Sigmoid colon (tissue), 7 donors: Measurements from ENCODE around the gene UGT1A5. TPM values are rescaled to one million over a fixed set of nuclear protein-coding genes. Genes with fewer than 3 reads are reported as not detected.

Experiments
- DNase-seq: peaks from one replicate; pipeline ENCODE4 v3.0.0-alpha.2; 2019
- H3K27ac ChIP-seq, 4 donors: fragments of 200-600 bp; sonication (generic); one replicate each; pipeline ENCODE4 v1.5.1; 2016 to 2019; ENCODE audit warnings: mild to moderate bottlenecking in 1 of 4
- H3K27me3 ChIP-seq, 3 donors: fragments of 200-600 bp; sonication (generic); one replicate each; pipeline ENCODE4 v1.5.1; 2019; ENCODE audit warnings: mild to moderate bottlenecking in 1 of 3
- H3K36me3 ChIP-seq, 4 donors: fragments of 200-600 bp; sonication (generic); one replicate each; pipeline ENCODE4 v1.5.1; 2016 to 2019
- H3K4me1 ChIP-seq, 4 donors: fragments of 200-600 bp; sonication (generic); one replicate each; pipeline ENCODE4 v1.5.1; 2017 to 2019
- H3K4me3 ChIP-seq, 4 donors: fragments of 200-600 bp; sonication (generic); one replicate each; pipeline ENCODE4 v1.5.1; 2017 to 2019; ENCODE audit warnings: mild to moderate bottlenecking in 2 of 4, moderate library complexity in 1 of 4
- H3K9me3 ChIP-seq, 4 donors: fragments of 200-600 bp in 3 of 4; sonication (generic) in 3 of 4; one replicate each; pipeline versions ENCODE4 v1.5.1 to v1.6.1; 2013 to 2019
- EP300 ChIP-seq, 4 donors: sonication (generic); formaldehyde crosslinking; IDR thresholded peaks; one replicate each; pipeline ENCODE4 v1.6.1; 2017; ENCODE audit warnings: antibody characterized with exemption in 4 of 4
- POLR2A ChIP-seq, 2 donors: fragments of 450-650 bp; IDR thresholded peaks; one replicate each; pipeline ENCODE4 v1.6.1; 2016; ENCODE audit warnings: antibody characterized with exemption in 2 of 2, mild to moderate bottlenecking in 2 of 2, moderate library complexity in 2 of 2
- POLR2AphosphoS5 ChIP-seq, 4 donors: sonication (generic); formaldehyde crosslinking; IDR thresholded peaks; one replicate each; pipeline ENCODE4 v1.6.1; 2017; ENCODE audit warnings: antibody characterized with exemption in 4 of 4
- WGBS, 2 donors: extraction: QIAGEN DNeasy Blood & Tissue Kit; methylation state at CpG; one replicate each; pipeline ENCODE4 v1.1.7; 2013; 5-methylcytosine and 5-hydroxymethylcytosine counted together
- intact Hi-C: fragments of 100-400 bp; cut with DNase I; formaldehyde crosslinking; loops from one replicate; pipeline ENCODE4 v1.15.1; 2023
- polyA plus RNA-seq, 3 donors: library from polyadenylated mRNA; stranded (reverse); fragments of 200-250 nt; gene quantifications; one replicate each; pipeline ENCODE4 v1.2.3, GENCODE V29; 2013
- total RNA-seq, 4 donors: library from RNA; depleted of rRNA; stranded (reverse); fragments of >200 nt; gene quantifications; one replicate each; pipeline ENCODE4 v1.1.0, GENCODE V29; 2016
- TF ChIP-seq, protein P1 (sequence below), 4 experiments: fragments of 450-650 bp in 3 of 4; fragments of 200-600 bp in 1 of 4; IDR thresholded peaks; one replicate each; pipeline ENCODE4 v1.5.1; 2016 to 2019; ENCODE audit warnings: antibody characterized with exemption in 4 of 4, mild to moderate bottlenecking in 3 of 4, moderate library complexity in 2 of 4
- donor health status: healthy with polysubstance abuse.
- donor health status: Bipolar disorder and iron deficiency.
- donor health status: healthy.

Gene UGT1A5
- total and polyA plus RNA-seq, 7 donors = 0.22 TPM; not detected in 6

DNA sequence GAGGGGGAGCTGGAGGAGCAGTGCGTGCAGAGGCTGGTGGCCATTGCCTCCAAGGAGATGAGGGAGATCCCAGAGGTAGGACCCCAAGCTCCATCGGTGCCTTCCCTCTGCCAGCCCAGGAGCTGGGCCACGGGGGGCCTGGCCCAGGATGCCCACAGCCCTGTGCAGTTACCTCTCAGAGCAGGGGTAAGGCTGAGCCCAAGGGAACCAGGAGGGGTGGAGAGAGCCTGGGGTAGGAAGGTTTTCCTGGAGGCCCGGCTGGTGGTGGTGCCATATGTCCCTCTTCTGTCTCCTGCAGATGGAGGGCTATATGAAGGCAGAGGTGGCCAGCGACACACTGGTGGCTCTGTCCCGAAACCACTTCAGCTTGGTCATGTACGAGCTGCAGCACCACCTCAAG is 76.8 kb downstream of the UGT1A5 start:
- no peak for DNase-seq
- no peaks in the 10 kb centered on the region for H3K27me3 ChIP-seq
- H3K27ac ChIP-seq = no peak overlapping the region
- no peaks in the 10 kb centered on the region for H3K4me1 ChIP-seq
- H3K9me3 ChIP-seq = no peaks in the 10 kb centered on the region
- H3K4me3 ChIP-seq = no peak overlapping the region
- 94 to 96% methylated on average over 7 of the region's 7 CpGs for WGBS, 2 donors
- intact Hi-C loops = no loop called here
- H3K36me3 ChIP-seq = no peaks in the 10 kb centered on the region
- TF ChIP-seq POLR2A (IDR thresholded peaks at IDR 0.05) (no peak), EP300 (IDR thresholded peaks at IDR 0.05) (no peak), POLR2AphosphoS5 (IDR thresholded peaks at IDR 0.05) (no peak)
- TF ChIP-seq, protein P1, sequence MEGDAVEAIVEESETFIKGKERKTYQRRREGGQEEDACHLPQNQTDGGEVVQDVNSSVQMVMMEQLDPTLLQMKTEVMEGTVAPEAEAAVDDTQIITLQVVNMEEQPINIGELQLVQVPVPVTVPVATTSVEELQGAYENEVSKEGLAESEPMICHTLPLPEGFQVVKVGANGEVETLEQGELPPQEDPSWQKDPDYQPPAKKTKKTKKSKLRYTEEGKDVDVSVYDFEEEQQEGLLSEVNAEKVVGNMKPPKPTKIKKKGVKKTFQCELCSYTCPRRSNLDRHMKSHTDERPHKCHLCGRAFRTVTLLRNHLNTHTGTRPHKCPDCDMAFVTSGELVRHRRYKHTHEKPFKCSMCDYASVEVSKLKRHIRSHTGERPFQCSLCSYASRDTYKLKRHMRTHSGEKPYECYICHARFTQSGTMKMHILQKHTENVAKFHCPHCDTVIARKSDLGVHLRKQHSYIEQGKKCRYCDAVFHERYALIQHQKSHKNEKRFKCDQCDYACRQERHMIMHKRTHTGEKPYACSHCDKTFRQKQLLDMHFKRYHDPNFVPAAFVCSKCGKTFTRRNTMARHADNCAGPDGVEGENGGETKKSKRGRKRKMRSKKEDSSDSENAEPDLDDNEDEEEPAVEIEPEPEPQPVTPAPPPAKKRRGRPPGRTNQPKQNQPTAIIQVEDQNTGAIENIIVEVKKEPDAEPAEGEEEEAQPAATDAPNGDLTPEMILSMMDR (IDR thresholded peaks at IDR 0.05) = no peak

DNA sequence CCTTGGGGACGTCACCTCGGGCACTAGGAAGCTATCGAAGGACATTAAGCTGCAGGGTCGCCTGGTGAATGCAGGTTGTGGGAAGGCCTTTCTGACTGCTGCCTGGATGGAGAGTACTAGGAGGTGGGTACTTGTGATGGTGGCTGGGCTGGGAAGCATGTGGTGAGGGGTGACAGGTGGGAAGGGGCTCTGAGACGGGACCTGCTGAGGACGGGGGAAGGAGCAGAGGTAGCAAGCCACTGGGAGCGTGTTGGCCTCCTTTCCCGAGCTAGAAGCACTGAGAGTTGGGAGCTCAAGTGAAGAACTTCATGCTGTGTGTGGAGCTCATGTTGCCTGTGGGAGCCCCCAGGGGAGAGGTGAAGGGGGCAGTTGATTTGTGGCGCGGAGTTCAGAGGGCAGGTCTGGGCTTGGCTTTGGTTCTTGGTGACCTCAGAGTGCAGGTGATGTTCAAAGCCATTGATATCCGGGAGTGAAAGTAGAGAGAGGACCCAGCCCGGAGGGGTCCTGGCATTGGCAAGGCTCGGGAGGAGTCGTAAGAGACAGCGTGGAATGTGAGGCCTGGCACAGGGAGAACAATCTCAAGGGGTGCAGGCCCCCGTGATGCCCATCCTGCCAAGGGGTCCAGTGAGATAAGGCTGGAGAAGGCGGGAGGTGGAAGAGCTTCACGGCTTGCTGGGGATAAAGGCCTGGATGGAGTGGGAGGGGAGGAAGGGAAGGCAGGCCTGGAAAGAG is 78.6 kb downstream of the UGT1A5 start:
- no peak for DNase-seq
- Histone ChIP-seq H3K27ac (no peak overlapping the region), H3K36me3 (no peaks in the 10 kb centered on the region), H3K9me3 (no peaks in the 10 kb centered on the region), H3K4me3 (no peak overlapping the region), H3K4me1 (no peaks in the 10 kb centered on the region), H3K27me3 (no peaks in the 10 kb centered on the region)
- 88 to 93% methylated on average over 18 of the region's 18 CpGs for WGBS, 2 donors
- TF ChIP-seq, protein P1 (IDR thresholded peaks at IDR 0.05) = no peak
- no peak for TF ChIP-seq POLR2A (IDR thresholded peaks at IDR 0.05)
- TF ChIP-seq EP300 (IDR thresholded peaks at IDR 0.05) = no peak
- TF ChIP-seq POLR2AphosphoS5 (IDR thresholded peaks at IDR 0.05) = no peak
- intact Hi-C loops = no loop called here

DNA sequence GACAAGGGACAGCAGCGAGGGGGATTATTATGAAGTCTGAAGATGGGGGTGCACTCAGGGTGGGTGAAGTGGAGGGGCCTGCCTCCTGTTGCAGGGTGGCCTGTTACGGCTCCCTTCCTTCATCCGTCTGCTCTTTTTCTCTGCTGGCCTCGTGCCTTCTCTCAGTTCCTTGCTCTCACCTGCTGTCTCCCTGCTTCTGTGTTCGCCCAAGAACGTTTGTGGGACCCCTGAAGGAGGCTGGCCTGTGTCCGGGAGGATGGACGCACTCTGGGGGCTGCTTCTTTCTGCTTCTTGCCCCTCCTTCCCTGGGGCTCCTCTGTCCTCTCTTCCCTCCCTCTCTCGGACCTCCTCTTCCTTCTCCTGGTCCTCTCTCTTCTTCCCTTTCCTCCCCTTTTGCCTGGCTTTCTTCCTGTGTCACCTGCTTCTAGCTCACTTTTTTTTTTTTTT is 79.2 kb downstream of the UGT1A5 start:
- Histone ChIP-seq H3K27me3 (no peaks in the 10 kb centered on the region), H3K4me1 (no peaks in the 10 kb centered on the region), H3K36me3 (no peaks in the 10 kb centered on the region), H3K27ac (no peak overlapping the region), H3K4me3 (no peak overlapping the region), H3K9me3 (no peaks in the 10 kb centered on the region)
- DNase-seq = no peak
- TF ChIP-seq POLR2AphosphoS5 (IDR thresholded peaks at IDR 0.05) (no peak), EP300 (IDR thresholded peaks at IDR 0.05) (no peak), POLR2A (IDR thresholded peaks at IDR 0.05) (no peak)
- TF ChIP-seq, protein P1 (IDR thresholded peaks at IDR 0.05) = no peak
- intact Hi-C loops = no loop called here
- 82 to 88% methylated on average over 9 of the region's 9 CpGs for WGBS, 2 donors

DNA sequence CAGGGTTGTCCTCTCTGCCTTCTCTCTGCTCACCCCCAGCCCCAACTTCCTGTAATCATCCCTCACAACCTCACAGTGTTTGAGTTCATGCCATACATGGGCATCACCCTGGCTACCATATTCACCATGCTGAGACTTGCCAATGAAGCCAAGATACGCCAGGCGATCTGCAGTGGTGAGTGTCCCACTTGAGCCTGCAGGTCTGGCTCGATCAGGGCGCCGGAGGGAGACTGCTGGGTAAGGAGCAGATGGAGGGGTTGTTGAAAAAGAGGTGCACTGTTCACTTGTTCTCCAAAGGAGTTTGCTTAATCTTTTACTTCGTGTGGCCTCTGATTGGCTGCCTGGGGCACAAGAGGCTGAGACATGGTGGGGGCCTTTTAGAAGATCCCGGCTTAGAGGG is 80.0 kb downstream of the UGT1A5 start:
- Histone ChIP-seq H3K36me3 (no peaks in the 10 kb centered on the region), H3K4me3 (no peak overlapping the region), H3K27ac (no peak overlapping the region), H3K27me3 (no peaks in the 10 kb centered on the region), H3K4me1 (no peaks in the 10 kb centered on the region), H3K9me3 (no peaks in the 10 kb centered on the region)
- intact Hi-C loops = no loop called here
- TF ChIP-seq EP300 (IDR thresholded peaks at IDR 0.05) = no peak
- WGBS, 2 donors = 87 to 91% methylated on average over 7 of the region's 7 CpGs
- no peak for DNase-seq

DNA sequence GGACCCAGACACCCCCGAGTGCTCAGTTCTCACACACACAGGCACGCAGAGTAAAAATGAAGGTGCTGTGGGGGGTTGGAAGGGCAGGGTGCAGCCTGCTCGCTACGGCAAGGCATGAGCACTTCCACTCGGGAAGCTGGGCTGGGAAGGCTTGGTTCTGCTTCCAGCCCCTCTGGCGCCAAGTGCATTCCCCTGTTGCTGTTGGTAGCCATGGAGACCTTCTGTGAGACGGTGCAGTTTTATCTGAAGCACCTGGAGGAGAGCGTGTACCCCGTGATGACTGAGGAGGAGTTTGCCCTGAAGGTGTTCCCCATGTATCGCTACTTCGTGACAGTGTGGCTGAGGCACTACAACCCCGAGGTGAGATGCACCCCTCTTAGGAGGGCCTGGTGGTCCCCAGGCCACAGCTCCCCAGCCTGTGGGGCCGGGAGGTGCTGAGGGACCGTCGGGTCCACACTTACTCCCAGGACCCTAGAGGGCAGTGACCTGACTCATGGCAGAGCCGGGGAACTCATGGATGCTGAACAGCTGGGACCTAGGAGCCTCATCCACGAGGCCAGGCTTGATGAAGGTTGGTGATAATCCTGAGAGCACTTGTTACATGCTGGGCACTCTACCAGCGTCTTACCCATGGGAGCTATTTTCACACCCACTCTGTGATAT is 80.9 kb downstream of the UGT1A5 start:
- Histone ChIP-seq H3K9me3 (no peaks in the 10 kb centered on the region), H3K27ac (no peak overlapping the region), H3K36me3 (no peaks in the 10 kb centered on the region), H3K4me3 (no peak overlapping the region), H3K4me1 (no peaks in the 10 kb centered on the region), H3K27me3 (no peaks in the 10 kb centered on the region)
- TF ChIP-seq, protein P1 (IDR thresholded peaks at IDR 0.05) = no peak
- TF ChIP-seq EP300 (IDR thresholded peaks at IDR 0.05) = no peak
- no peak for TF ChIP-seq POLR2A (IDR thresholded peaks at IDR 0.05)
- TF ChIP-seq POLR2AphosphoS5 (IDR thresholded peaks at IDR 0.05) = no peak
- intact Hi-C loops = no loop called here
- DNase-seq = no peak
- WGBS, 2 donors = 85 to 86% methylated on average over 18 of the region's 18 CpGs
